ENCODE data around the gene CCR3.

CCR3 gene

DNA sequence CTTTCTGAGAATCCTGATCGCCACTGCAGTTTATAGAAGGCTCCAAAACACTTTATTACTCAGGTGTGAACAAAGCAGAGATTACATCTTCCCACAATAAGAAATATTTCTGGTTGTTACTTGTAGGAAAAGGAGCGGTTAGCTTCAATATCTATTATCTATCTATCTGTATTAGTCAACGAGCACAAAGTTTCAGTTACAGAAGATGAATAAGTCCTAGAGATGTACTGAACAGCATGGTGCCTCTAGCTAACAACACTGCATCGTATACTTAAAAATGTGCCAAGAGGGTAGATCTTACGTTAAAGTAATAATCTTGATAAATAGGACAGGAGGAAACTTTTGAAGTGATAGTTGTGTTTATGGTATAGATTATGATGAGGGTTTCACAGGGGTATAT lies 10.9 kb upstream of the CCR3 start:
- H4K91ac ChIP-seq (ENCODE audit: low read depth, low read length, poor library complexity), result no peak overlapping the region
- no peak overlapping the region for H3K23ac ChIP-seq (ENCODE audit: low read depth, low read length, poor library complexity)
- no peak overlapping the region for H3K18ac ChIP-seq (ENCODE audit: low read length)
- no peaks in the 10 kb centered on the region for H3K27me3 ChIP-seq (ENCODE audit: control insufficient read depth in 3 of 3, insufficient read depth in 3 of 3, low read depth in 1 of 3, low read length in 3 of 3)
- no peak overlapping the region for H3K4me3 ChIP-seq (ENCODE audit: low read length in 2 of 2)
- no peak for DNase-seq (ENCODE audit: low spot score)
- no peaks in the 10 kb centered on the region for H3K9me3 ChIP-seq (replicated peaks in 1 of 2; ENCODE audit: control insufficient read depth in 2 of 2, insufficient read depth in 1 of 2, low read depth in 1 of 2, low read length in 2 of 2)
- no peak overlapping the region for H3K9ac ChIP-seq (ENCODE audit: low read depth, low read length, poor library complexity)
- no peak overlapping the region for H3K4me2 ChIP-seq (ENCODE audit: insufficient read depth, low read length, poor library complexity, severe bottlenecking)
- H2BK12ac ChIP-seq (ENCODE audit: low read length), result no peak overlapping the region
- H2BK15ac ChIP-seq (ENCODE audit: low read length), result no peak overlapping the region
- H3K4me1 ChIP-seq (ENCODE audit: control insufficient read depth in 2 of 2, insufficient read depth in 1 of 2, low read depth in 1 of 2, low read length in 2 of 2), result no peaks in the 10 kb centered on the region
- no peaks in the 10 kb centered on the region for H3K79me1 ChIP-seq (ENCODE audit: low read depth, low read length)
- no CpG with 5 or more reads among the region's 5 CpGs for WGBS, 2 donors (ENCODE audit: extremely low coverage in 2 of 2, insufficient read length in 2 of 2, insufficient replicate concordance in 1 of 2)
- H3K14ac ChIP-seq (ENCODE audit: low read length), result no peak overlapping the region
- no peak overlapping the region for H3K27ac ChIP-seq (replicated peaks; ENCODE audit: low read length)
- H3K4ac ChIP-seq (ENCODE audit: low read length), result no peak overlapping the region
- no peak overlapping the region for H2AK5ac ChIP-seq (ENCODE audit: low read depth, low read length)
- H3K36me3 ChIP-seq (replicated peaks in 1 of 2; ENCODE audit: control insufficient read depth in 2 of 2, insufficient read depth in 2 of 2, low read length in 2 of 2), result no peaks in the 10 kb centered on the region
- H2BK120ac ChIP-seq (ENCODE audit: low read depth, low read length), result no peak overlapping the region
- H2BK5ac ChIP-seq (ENCODE audit: low read length), result no peak overlapping the region
- no peak overlapping the region for H4K8ac ChIP-seq (ENCODE audit: low read depth, low read length)
- no peak overlapping the region for H2AFZ ChIP-seq (ENCODE audit: low read length)

DNA sequence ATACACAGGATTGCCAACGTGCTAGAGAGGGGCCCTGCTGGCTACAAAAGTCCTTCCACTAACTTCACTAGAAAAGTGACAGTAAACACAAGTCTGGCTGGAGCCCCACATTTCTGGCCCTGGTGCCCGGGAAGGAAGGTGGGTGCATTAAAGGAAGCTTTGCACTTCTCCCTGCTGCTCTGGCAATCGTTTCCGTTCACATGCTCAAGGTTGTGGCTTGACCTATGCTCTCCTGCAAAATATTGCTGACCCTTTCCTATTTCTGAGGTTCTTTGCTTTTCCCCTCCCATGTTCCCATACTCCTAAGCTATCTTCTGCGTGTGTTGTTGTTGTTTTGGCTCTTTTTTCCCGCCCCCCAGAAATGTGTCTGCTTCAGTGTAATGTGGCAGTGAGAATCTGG lies 9.1 kb upstream of the CCR3 start:
- no peak overlapping the region for H3K18ac ChIP-seq (ENCODE audit: low read length)
- H3K14ac ChIP-seq (ENCODE audit: low read length), result no peak overlapping the region
- H3K79me1 ChIP-seq (ENCODE audit: low read depth, low read length), result no peaks in the 10 kb centered on the region
- H3K23ac ChIP-seq (ENCODE audit: low read depth, low read length, poor library complexity), result no peak overlapping the region
- H3K36me3 ChIP-seq (replicated peaks in 1 of 2; ENCODE audit: control insufficient read depth in 2 of 2, insufficient read depth in 2 of 2, low read length in 2 of 2), result no peaks in the 10 kb centered on the region
- H2BK12ac ChIP-seq (ENCODE audit: low read length), result no peak overlapping the region
- H2AFZ ChIP-seq (ENCODE audit: low read length), result no peak overlapping the region
- WGBS, 2 donors (ENCODE audit: extremely low coverage in 2 of 2, insufficient read length in 2 of 2, insufficient replicate concordance in 1 of 2), result no CpG with 5 or more reads among the region's 6 CpGs
- H3K4me1 ChIP-seq (ENCODE audit: control insufficient read depth in 2 of 2, insufficient read depth in 1 of 2, low read depth in 1 of 2, low read length in 2 of 2), result no peaks in the 10 kb centered on the region
- H3K4me2 ChIP-seq (ENCODE audit: insufficient read depth, low read length, poor library complexity, severe bottlenecking), result no peak overlapping the region
- H3K4ac ChIP-seq (ENCODE audit: low read length), result no peak overlapping the region
- no peak overlapping the region for H3K27ac ChIP-seq (replicated peaks; ENCODE audit: low read length)
- no peaks in the 10 kb centered on the region for H3K9me3 ChIP-seq (replicated peaks in 1 of 2; ENCODE audit: control insufficient read depth in 2 of 2, insufficient read depth in 1 of 2, low read depth in 1 of 2, low read length in 2 of 2)
- no peak overlapping the region for H2BK5ac ChIP-seq (ENCODE audit: low read length)
- H2AK5ac ChIP-seq (ENCODE audit: low read depth, low read length), result no peak overlapping the region
- H3K27me3 ChIP-seq (ENCODE audit: control insufficient read depth in 3 of 3, insufficient read depth in 3 of 3, low read depth in 1 of 3, low read length in 3 of 3), result no peaks in the 10 kb centered on the region
- H4K91ac ChIP-seq (ENCODE audit: low read depth, low read length, poor library complexity), result no peak overlapping the region
- no peak overlapping the region for H4K8ac ChIP-seq (ENCODE audit: low read depth, low read length)
- no peak overlapping the region for H3K4me3 ChIP-seq (ENCODE audit: low read length in 2 of 2)
- DNase-seq (ENCODE audit: low spot score), result no peak
- no peak overlapping the region for H3K9ac ChIP-seq (ENCODE audit: low read depth, low read length, poor library complexity)
- no peak overlapping the region for H2BK120ac ChIP-seq (ENCODE audit: low read depth, low read length)
- no peak overlapping the region for H2BK15ac ChIP-seq (ENCODE audit: low read length)

DNA sequence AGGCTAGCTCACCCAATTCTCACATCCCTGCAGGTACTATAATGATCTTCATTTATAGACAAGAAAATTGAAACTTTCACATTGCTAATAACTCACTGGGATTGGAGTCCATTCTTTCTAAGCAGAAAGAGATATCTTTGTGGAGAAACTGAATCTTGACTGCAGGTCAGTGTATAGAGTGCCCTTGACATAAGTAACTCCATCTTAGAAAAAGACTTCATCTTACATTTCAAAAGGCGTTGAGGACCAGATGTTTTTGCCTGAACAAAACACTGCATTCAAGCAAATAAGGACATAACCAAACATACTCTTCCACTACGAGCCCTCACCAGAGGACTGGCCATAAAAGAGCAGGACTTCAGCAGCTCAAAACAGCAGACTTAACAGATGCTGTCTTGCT lies 6.8 kb upstream of the CCR3 start:
- no peak overlapping the region for H2AFZ ChIP-seq (ENCODE audit: low read length)
- H3K9ac ChIP-seq (ENCODE audit: low read depth, low read length, poor library complexity), result no peak overlapping the region
- no CpG with 5 or more reads among the region's 2 CpGs for whole genome bisulfite sequencing, 2 donors (ENCODE audit: extremely low coverage in 2 of 2, insufficient read length in 2 of 2, insufficient replicate concordance in 1 of 2)
- H2BK5ac ChIP-seq (ENCODE audit: low read length), result no peak overlapping the region
- no peak overlapping the region for H3K23ac ChIP-seq (ENCODE audit: low read depth, low read length, poor library complexity)
- no peak overlapping the region for H4K8ac ChIP-seq (ENCODE audit: low read depth, low read length)
- H3K4me3 ChIP-seq (ENCODE audit: low read length in 2 of 2), result no peak overlapping the region
- H3K4me2 ChIP-seq (ENCODE audit: insufficient read depth, low read length, poor library complexity, severe bottlenecking), result no peak overlapping the region
- H3K14ac ChIP-seq (ENCODE audit: low read length), result no peak overlapping the region
- H3K4me1 ChIP-seq (ENCODE audit: control insufficient read depth in 2 of 2, insufficient read depth in 1 of 2, low read depth in 1 of 2, low read length in 2 of 2), result no peaks in the 10 kb centered on the region
- H4K91ac ChIP-seq (ENCODE audit: low read depth, low read length, poor library complexity), result no peak overlapping the region
- H3K27me3 ChIP-seq (ENCODE audit: control insufficient read depth in 3 of 3, insufficient read depth in 3 of 3, low read depth in 1 of 3, low read length in 3 of 3), result no peaks in the 10 kb centered on the region
- H2BK120ac ChIP-seq (ENCODE audit: low read depth, low read length), result no peak overlapping the region
- H3K9me3 ChIP-seq (replicated peaks in 1 of 2; ENCODE audit: control insufficient read depth in 2 of 2, insufficient read depth in 1 of 2, low read depth in 1 of 2, low read length in 2 of 2), result no peaks in the 10 kb centered on the region
- no peaks in the 10 kb centered on the region for H3K79me1 ChIP-seq (ENCODE audit: low read depth, low read length)
- DNase-seq (ENCODE audit: low spot score), result no peak
- no peaks in the 10 kb centered on the region for H3K36me3 ChIP-seq (replicated peaks in 1 of 2; ENCODE audit: control insufficient read depth in 2 of 2, insufficient read depth in 2 of 2, low read length in 2 of 2)
- no peak overlapping the region for H3K27ac ChIP-seq (replicated peaks; ENCODE audit: low read length)
- no peak overlapping the region for H2BK12ac ChIP-seq (ENCODE audit: low read length)
- no peak overlapping the region for H2AK5ac ChIP-seq (ENCODE audit: low read depth, low read length)
- no peak overlapping the region for H2BK15ac ChIP-seq (ENCODE audit: low read length)
- H3K4ac ChIP-seq (ENCODE audit: low read length), result no peak overlapping the region
- H3K18ac ChIP-seq (ENCODE audit: low read length), result no peak overlapping the region

DNA sequence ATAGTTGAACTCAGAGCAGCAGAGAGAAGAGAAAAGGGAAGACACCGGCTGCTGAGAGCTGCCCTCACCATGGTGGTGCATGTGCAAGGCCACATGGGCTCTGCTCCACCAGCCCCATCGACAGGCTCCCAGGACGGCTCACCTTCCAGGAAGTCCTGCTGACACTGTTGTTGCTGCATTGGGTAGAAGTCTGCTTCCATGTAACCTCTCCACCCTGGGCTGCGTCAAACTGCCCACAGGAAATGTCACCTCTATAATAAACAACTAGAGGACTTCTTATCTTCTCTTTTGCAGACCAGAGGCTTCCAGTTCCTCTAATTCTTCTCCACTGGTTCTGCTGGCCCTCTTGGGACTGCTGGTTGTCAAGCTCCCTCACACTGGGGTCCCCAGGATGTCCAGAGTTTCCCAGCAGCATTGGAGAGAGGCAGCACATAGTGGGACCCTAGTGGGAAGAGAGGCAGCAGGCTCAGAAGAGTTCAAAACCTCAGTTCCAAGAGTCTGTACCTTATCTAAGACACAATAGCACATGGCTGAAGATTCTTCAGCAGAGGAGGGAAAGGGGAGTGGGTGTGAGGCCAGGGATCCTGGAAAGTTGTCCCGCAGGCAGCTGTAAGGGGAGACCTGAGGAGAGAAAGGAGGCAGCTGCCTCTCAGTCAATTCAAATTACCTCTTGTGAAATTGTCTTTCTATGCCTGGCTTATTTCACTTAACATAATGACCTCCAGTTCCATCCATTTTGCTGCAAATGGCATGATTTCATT lies 5.8 kb upstream of the CCR3 start:
- H3K36me3 ChIP-seq (replicated peaks in 1 of 2; ENCODE audit: control insufficient read depth in 2 of 2, insufficient read depth in 2 of 2, low read length in 2 of 2), result no peaks in the 10 kb centered on the region
- no peaks in the 10 kb centered on the region for H3K4me1 ChIP-seq (ENCODE audit: control insufficient read depth in 2 of 2, insufficient read depth in 1 of 2, low read depth in 1 of 2, low read length in 2 of 2)
- no peak overlapping the region for H2AK5ac ChIP-seq (ENCODE audit: low read depth, low read length)
- no peak overlapping the region for H2BK12ac ChIP-seq (ENCODE audit: low read length)
- H3K23ac ChIP-seq (ENCODE audit: low read depth, low read length, poor library complexity), result no peak overlapping the region
- no peaks in the 10 kb centered on the region for H3K9me3 ChIP-seq (replicated peaks in 1 of 2; ENCODE audit: control insufficient read depth in 2 of 2, insufficient read depth in 1 of 2, low read depth in 1 of 2, low read length in 2 of 2)
- no peak overlapping the region for H3K4me3 ChIP-seq (ENCODE audit: low read length in 2 of 2)
- no peak overlapping the region for H4K91ac ChIP-seq (ENCODE audit: low read depth, low read length, poor library complexity)
- H3K27ac ChIP-seq (replicated peaks; ENCODE audit: low read length), result no peak overlapping the region
- no peak for DNase-seq (ENCODE audit: low spot score)
- no peak overlapping the region for H3K18ac ChIP-seq (ENCODE audit: low read length)
- no peak overlapping the region for H2AFZ ChIP-seq (ENCODE audit: low read length)
- no peak overlapping the region for H3K4me2 ChIP-seq (ENCODE audit: insufficient read depth, low read length, poor library complexity, severe bottlenecking)
- H3K14ac ChIP-seq (ENCODE audit: low read length), result no peak overlapping the region
- no peak overlapping the region for H2BK5ac ChIP-seq (ENCODE audit: low read length)
- no peak overlapping the region for H2BK15ac ChIP-seq (ENCODE audit: low read length)
- no CpG with 5 or more reads among the region's 5 CpGs for WGBS, 2 donors (ENCODE audit: extremely low coverage in 2 of 2, insufficient read length in 2 of 2, insufficient replicate concordance in 1 of 2)
- H3K9ac ChIP-seq (ENCODE audit: low read depth, low read length, poor library complexity), result no peak overlapping the region
- no peaks in the 10 kb centered on the region for H3K79me1 ChIP-seq (ENCODE audit: low read depth, low read length)
- no peak overlapping the region for H3K4ac ChIP-seq (ENCODE audit: low read length)
- H3K27me3 ChIP-seq (ENCODE audit: control insufficient read depth in 3 of 3, insufficient read depth in 3 of 3, low read depth in 1 of 3, low read length in 3 of 3), result peaks cover 0 to 2% (median 0%) of the 10 kb centered on the region in 3 experiments
- no peak overlapping the region for H2BK120ac ChIP-seq (ENCODE audit: low read depth, low read length)
- H4K8ac ChIP-seq (ENCODE audit: low read depth, low read length), result no peak overlapping the region

Data from neuronal stem cell (in vitro differentiated cells).